GM19099 (cell line): Measurements from ENCODE around the gene SALL3.

Experiments used
- POLR2A ChIP-seq: IDR thresholded peaks from 3 replicates; pipeline ENCODE4 v1.6.1; 2011; ENCODE audit warnings: low read depth; ENCODE audit not compliant: insufficient read length; ENCODE audit errors: extremely low read depth

SALL3 gene

DNA sequence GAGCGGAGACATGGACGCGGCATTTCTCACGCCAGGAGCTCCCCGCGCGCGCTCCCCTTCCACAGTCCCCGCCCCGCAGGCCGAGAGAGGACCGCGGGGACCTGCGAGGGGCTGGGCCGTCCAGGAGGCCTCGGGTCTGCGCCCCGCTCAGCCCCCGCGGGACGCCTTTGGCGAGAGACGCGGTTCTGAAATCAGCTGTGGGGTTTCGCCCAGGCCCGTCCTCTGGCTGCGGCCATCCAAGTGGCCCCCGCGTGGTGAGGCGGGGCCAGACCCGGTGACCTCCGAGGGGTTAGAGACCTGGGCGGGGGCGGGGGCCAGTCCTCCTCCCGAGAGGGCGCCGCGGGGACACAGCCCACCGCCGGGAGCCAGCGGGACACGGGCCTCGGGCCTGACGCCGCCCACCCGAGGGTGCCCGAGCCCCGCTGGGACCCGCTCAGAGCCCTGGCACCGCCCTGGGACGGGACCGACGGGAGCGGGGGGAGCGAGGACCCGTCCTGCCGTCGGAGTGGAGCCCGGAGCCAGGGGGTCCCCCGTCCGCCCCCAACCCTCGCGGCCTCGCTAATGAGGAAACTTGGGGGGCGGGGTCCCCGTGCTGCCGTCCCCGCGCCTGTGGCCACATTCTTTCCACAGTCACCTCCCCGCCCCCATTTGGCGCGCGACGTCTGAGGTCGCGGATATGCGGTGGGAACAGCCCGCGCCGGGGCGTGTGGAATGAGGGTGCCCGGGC is 6.1 kb upstream of the SALL3 start:
- no peak for TF ChIP-seq POLR2A

GRCh38 chr18:78974115-78974761 is 5.4 kb upstream of the SALL3 start:
- TF ChIP-seq POLR2A: no peak

DNA sequence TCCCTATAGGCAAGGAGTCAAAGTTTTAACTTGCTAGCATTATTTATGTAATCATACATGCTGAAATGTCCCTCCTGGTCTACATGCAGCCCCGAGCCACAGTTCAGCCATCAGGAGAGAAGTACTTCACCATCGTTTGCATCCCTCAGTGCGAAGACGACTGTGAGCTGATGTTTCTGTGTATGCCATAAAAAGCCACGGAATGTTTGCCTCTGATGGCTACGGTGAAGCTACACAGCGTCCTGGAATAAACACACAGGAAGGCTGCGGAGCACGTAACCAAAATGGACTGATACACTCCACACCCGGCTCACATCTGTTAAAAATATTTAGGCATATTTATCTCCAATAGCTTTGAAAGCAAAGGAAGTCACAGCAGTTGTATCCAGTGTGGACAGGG is 4.3 kb upstream of the SALL3 start:
- TF ChIP-seq POLR2A: no peak

DNA sequence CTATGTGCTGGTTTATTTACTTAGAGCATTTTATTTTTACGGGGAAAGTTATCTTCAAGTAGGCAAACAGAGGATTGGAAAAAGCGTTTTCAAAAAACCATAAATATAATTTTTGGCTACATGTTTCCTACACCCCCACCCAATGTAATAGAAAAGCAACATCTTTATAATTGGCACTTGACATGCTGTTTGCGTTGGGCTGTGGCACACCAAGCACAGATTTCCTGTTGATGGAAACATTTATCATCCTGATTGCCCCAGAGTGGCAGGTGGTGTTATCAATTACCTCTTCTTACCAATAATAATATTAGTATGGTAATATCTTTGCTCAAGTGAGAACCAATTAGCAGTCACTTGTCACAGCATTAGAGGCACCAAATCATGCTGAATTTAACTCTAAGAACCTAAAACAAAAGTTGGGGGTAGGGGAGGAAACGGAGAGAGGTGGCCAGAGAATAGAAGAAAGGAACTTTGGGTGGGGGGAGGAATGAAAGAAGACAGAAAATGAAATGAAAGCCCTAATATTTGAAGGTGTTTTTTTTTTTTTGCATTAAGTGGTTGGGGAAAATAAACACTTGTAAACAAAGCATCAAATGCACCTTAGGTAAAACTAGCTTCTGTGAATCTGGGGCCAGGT is 3.8 kb upstream of the SALL3 start:
- no peak for TF ChIP-seq POLR2A

GRCh38 chr18:78976765-78977636 is 2.6 kb upstream of the SALL3 start:
- no peak for TF ChIP-seq POLR2A

DNA sequence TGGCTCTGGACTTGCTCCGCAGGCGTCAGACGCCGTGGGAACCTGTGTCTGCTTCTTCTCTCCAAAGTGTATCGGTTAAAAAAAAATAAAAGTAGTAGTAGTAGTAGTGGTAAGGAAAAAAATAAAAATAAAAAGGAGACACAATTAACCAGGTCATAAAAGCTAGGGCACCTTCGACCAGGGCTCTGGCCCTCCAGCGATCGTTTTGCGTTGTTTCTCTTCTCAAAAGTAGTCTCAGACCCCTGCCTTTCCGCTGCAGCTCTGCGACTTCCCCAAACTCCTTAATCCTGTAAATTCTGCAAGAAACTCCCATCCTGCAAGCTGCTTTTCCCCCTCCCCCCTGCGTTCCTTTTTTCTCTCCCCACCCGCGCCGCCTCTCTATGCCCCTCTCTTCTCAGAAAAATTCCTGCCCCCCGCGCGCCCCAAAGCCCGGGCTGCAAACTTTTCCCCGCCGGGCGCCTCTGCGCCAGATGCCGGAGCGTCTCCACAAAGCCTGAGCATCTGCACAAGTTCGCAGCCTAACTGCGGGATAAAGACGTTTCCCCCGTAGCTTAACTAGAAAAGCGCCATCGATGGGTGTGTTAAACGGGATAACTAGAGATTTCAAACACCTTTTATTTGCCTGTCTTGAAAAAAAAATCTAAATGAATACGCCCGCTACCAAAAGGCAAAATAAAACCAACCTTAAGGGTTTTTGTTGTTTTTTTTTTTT is 1.8 kb upstream of the SALL3 start:
- TF ChIP-seq POLR2A: no peak

GRCh38 chr18:78978349-78979055 is 1.1 kb upstream of the SALL3 start:
- no peak for TF ChIP-seq POLR2A

DNA sequence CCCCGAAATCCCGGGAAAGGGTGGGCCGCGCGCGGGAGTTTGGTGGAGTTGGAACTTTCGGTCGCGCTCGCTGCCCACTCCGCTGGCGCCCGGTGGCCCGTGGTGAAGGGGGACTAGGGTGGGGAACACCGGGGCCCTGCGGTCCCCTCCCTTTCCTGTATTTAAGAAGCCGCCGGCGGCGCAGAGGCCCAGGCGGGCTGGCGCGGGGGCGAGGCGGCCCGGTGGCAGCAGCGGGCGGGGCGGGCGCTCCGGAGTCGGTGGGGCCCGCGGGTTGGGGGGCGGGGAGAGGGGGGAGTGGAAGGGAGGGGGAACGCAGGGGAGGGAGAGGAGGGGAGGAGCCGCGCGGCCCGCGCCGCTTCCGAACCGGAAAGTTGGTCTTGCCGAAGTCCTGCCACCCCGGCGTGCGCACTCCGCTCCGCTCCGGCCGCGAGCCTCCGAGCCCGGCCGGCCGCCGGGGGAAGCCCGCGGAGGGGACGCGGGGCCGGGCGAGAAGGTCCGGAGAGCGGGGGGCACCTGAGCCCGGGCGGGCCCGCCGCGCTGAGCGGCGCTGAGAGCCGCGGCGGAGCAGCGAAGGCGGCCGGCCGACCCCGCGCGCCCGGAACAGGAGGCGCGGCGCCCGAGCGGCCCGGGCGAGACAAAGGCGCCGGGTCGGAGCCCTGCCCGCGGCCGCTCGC is 425 bp upstream of the SALL3 start:
- no peak for TF ChIP-seq POLR2A

GRCh38 chr18:78980279-78980771 is 707 bp downstream of the SALL3 start:
- no peak for TF ChIP-seq POLR2A

DNA sequence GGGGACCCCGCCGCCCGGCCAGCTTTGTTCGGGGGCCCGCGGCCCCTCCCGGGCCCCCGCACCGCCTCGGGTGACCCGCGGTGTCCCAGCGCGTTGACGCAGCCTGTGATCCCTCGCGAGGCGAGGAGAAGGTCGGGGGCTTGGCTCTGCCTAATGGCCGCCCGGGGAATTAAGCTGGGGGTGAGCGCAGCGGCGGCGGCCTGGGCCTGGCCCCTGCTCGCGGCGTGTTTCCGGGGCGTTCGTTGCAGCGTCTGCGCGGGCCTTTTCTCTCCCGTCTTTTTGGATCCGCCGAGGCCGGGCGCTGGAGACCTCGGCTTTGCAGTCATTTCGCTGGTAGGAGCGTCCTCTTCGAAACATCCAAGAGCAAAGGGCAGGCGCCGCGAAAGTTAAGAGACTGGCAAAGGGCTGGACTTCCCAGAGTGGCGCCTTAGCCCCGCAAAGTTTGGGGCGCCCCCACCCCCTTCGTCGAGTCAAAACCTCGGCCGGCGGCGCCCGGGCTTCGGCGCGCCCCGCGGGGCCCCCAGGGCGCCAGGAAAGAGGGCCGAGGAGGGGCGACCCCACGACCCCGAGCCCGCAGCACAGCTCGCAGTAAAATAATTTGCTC is 1.3 kb downstream of the SALL3 start:
- no peak for TF ChIP-seq POLR2A

DNA sequence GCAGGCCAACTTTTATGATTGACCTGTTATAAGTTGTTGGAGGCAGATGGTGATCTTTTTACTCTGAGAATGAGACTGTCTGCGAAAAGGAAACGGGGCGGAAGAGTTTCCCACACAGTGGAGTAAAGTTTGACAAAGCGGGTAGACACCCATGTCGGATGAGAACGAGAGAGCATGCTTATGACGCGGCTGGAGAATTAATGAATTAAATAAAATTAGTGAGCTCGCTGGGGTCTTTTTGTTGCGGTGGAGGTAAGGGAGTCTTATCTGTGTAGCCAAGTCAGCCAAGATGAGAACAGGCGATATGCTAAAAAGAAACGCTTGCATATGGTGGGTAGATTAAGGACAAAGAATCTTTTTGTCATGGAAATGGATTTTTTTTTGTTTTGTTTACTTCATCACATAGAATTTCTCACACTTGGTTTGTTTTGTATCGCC is 1.8 kb downstream of the SALL3 start:
- no peak for TF ChIP-seq POLR2A

DNA sequence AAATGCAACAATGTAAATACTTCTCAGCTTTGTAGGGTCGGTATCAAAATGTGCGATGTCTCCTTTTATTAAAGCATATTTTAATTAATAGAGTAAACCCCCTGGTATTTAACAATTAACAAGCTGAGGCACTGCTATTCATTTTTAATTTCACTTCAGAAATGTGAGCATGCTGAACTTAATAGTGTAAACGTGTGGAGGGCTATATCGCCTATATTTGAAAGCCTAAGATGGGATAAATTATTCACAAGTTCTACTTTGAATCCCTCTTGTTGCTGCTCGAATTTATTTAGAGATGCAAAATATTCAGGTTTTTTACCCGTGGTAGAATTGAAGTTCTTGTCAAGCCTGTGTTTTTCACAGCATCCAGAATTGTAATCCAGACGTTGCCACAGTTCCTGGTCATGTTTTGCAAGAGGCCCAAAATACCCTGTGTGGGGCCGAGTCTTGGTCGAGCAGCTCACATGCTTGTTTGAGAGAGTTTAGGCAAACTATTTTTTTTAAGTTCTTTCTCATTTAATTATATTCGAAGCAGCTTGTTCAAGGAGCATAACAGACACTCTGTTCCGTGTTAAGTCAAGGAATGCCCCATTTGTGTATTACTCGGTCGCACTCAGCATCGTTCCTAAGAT is 2.5 kb downstream of the SALL3 start:
- TF ChIP-seq POLR2A: no peak
